Psoas muscle (tissue), 8 donors: Measurements from ENCODE around the gene HOXC12. TPM values are rescaled to one million over a fixed set of nuclear protein-coding genes. Genes with fewer than 3 reads are reported as not detected.

Source experiments
- ATAC-seq, 4 donors: fragments of 200-7000 bp; cut with Tn5 transposase; one replicate each; pipeline ENCODE4 v1.9.1; 2020; ENCODE audit warnings: moderate library complexity in 3 of 4, mild to moderate bottlenecking in 2 of 4
- DNase-seq, 2 donors: peaks; one replicate each; pipeline ENCODE4 v3.0.0-alpha.2; 2020
- H3K27ac ChIP-seq: fragments of 200-600 bp; one replicate; pipeline ENCODE4 v1.8.0; 2022
- H3K27me3 ChIP-seq, 3 donors: fragments of 200-600 bp in 1 of 3; one replicate each; pipeline versions ENCODE4 v1.6.1 to v1.8.0; 2013 to 2022; ENCODE audit warnings: low read length in 2 of 3, mild to moderate bottlenecking in 2 of 3, moderate library complexity in 1 of 3; ENCODE audit not compliant: insufficient read depth in 3 of 3
- H3K36me3 ChIP-seq, 2 donors: fragments of 200-600 bp in 1 of 2; one replicate each; pipeline versions ENCODE4 v1.6.1 to v1.8.0; 2013 to 2022; ENCODE audit warnings: low read depth in 1 of 2, mild to moderate bottlenecking in 1 of 2, moderate library complexity in 1 of 2; ENCODE audit not compliant: insufficient read depth in 1 of 2
- H3K4me1 ChIP-seq: fragments of 200-600 bp; one replicate; pipeline ENCODE4 v1.8.0; 2022
- H3K4me3 ChIP-seq: fragments of 200-600 bp; one replicate; pipeline ENCODE4 v1.8.0; 2022; ENCODE audit warnings: mild to moderate bottlenecking
- H3K9me3 ChIP-seq: fragments of 200-600 bp; one replicate; pipeline ENCODE4 v1.8.0; 2022
- WGBS, 3 donors: extraction: QIAGEN DNeasy Blood & Tissue Kit; methylation state at CpG; one replicate each; pipeline versions ENCODE4 v1.1.6 to v1.1.7; 2013; 5-methylcytosine and 5-hydroxymethylcytosine counted together
- intact Hi-C, 2 donors: fragments of 100-400 bp; cut with DNase I; formaldehyde crosslinking; loops; one replicate each; pipeline versions ENCODE4 v1.11.0 to v1.14.2; 2022
- polyA plus RNA-seq, 3 donors: library from polyadenylated mRNA; stranded (reverse); fragments of 200-250 nt; gene quantifications; one replicate each; pipeline ENCODE4 v1.2.3, GENCODE V29; 2013
- total RNA-seq, 4 donors: library from RNA; stranded (reverse); fragmentation: NEBNext Ultra II Directional in 2 of 4; extraction: Animal tissue kit (Norgen Biotek cat#: 25700) in 2 of 4; gene quantifications; one replicate each; pipeline versions ENCODE4 v1.2.1 to v1.2.4, GENCODE V29; 2021 to 2023
- TF ChIP-seq, protein P1 (sequence below): fragments of 200-600 bp; IDR thresholded peaks from one replicate; pipeline ENCODE4 v1.8.0; 2022; ENCODE audit warnings: antibody characterized with exemption
- donor health status: healthy with polysubstance abuse.
- donor health status: DM: no; HTN: no; CAD: no; lungs with moderate emphysema.
- donor health status: Bipolar disorder and iron deficiency.
- donor health status: healthy.
- donor health status: DM: yes; HTN: yes; CAD: no.
- donor health status: DM: no; HTN: no; CAD: no.
- donor health status: DM: no; HTN: no; CAD: no.
- donor health status: DM: yes; HTN: yes; CAD: no.

HOXC12 gene
- total and polyA plus RNA-seq, 7 donors = under 0.01 to 0.01 TPM; not detected in 5

- H3K4me3 ChIP-seq = no peak overlapping the region
- peaks cover 0 to 100% (median 54%) of the 10 kb centered on the region in 3 donors for H3K27me3 ChIP-seq
- no peak overlapping the region for H3K27ac ChIP-seq
- intact Hi-C loops = no loop called here
- ATAC-seq (no peak), DNase-seq (no peak)
- H3K36me3 ChIP-seq = no peaks in the 10 kb centered on the region
- TF ChIP-seq, protein P1, sequence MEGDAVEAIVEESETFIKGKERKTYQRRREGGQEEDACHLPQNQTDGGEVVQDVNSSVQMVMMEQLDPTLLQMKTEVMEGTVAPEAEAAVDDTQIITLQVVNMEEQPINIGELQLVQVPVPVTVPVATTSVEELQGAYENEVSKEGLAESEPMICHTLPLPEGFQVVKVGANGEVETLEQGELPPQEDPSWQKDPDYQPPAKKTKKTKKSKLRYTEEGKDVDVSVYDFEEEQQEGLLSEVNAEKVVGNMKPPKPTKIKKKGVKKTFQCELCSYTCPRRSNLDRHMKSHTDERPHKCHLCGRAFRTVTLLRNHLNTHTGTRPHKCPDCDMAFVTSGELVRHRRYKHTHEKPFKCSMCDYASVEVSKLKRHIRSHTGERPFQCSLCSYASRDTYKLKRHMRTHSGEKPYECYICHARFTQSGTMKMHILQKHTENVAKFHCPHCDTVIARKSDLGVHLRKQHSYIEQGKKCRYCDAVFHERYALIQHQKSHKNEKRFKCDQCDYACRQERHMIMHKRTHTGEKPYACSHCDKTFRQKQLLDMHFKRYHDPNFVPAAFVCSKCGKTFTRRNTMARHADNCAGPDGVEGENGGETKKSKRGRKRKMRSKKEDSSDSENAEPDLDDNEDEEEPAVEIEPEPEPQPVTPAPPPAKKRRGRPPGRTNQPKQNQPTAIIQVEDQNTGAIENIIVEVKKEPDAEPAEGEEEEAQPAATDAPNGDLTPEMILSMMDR = no peak
- H3K4me1 ChIP-seq = peaks cover 9% of the 10 kb centered on the region
- no peaks in the 10 kb centered on the region for H3K9me3 ChIP-seq
These were observed 13.5 kb upstream of the HOXC12 start for GRCh38 chr12:53941187-53941586.

DNA sequence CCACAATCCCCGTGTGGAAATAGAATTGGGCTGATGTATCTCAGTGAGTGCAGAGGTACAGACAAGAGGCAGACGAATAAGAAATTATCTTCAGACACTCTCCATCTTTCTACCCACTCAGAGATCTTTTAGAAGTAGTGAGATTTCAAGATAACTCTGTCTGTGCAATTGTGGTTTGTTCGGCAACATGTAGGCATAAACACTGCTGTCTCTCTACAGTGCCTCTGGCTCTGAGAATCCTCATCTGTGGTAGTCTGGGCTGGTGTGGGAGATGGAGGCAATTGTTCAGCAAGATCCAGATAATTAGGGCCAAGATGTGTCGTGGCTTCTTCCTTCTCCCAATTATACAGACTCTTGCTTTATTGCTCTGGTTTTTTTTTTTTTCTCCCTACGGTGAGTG, 13.0 kb upstream of the HOXC12 start:
- no peak for DNase-seq
- H3K4me1 ChIP-seq = peaks cover 9% of the 10 kb centered on the region
- no peak overlapping the region for H3K4me3 ChIP-seq
- no peak for ATAC-seq
- no peaks in the 10 kb centered on the region for H3K36me3 ChIP-seq
- H3K27me3 ChIP-seq = peaks cover 0 to 99% (median 51%) of the 10 kb centered on the region in 3 donors
- 32 to 53% (median 43%) methylated on average over 5 of the region's 5 CpGs for WGBS, 3 donors
- no peaks in the 10 kb centered on the region for H3K9me3 ChIP-seq
- TF ChIP-seq, protein P1 = no peak
- intact Hi-C loops = no loop called here
- H3K27ac ChIP-seq = no peak overlapping the region

DNA sequence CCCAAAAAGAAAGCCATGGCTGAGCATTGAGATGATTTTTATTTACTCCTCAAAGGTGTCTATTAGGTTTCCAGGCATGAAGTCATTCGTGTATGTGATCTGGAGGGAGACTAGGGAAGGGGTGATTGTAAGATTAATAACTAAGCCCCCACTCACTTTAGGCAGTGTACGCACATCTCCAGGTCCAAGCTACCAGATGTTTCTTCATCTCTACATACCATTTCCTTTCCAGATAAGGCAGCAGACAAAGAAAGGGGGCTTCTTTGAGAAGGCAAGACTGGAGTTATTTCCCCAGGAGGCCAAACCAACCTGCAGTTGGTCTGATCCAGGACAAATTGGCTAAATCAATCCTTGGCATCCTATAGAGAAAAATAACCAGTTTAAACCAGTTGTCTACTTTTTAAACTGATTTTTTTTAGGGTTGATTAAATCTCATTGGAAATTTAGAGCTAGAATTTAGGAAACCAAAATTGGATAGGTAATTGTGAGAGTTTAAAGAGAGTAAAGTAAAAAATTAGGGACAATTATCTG, 12.2 kb upstream of the HOXC12 start:
- 32 to 48% (median 42%) methylated on average over 2 of the region's 2 CpGs for WGBS, 3 donors
- H3K4me1 ChIP-seq = peaks cover 9% of the 10 kb centered on the region
- intact Hi-C loops = no loop called here
- no peaks in the 10 kb centered on the region for H3K9me3 ChIP-seq
- H3K27me3 ChIP-seq = peaks cover 0 to 96% (median 45%) of the 10 kb centered on the region in 3 donors
- no peak overlapping the region for H3K4me3 ChIP-seq
- TF ChIP-seq, protein P1 = no peak
- no peaks in the 10 kb centered on the region for H3K36me3 ChIP-seq
- ATAC-seq (no peak), DNase-seq (no peak)
- H3K27ac ChIP-seq = no peak overlapping the region

DNA sequence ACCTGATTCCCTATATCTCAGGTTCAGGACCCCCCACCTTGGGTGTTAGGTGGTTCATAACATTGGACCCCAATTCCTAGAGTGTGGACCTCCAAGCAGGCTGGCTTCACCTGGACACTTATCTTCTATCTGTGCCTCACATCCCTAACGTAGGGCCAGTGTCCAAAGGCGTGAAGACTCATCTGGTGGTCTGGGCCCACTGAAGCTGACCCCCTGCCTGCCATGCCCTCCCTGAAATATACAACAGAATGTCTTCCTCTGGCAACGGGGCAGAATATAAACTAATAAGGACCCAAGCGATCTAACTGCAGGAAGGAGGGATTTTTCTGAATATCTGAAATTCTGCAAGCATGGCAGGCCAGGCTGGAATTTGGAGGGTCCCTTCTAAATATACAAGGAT, 10.5 kb upstream of the HOXC12 start:
- Histone ChIP-seq H3K9me3 (no peaks in the 10 kb centered on the region), H3K27me3 (peaks cover 0 to 96% (median 35%) of the 10 kb centered on the region in 3 donors)
- 36 to 55% (median 51%) methylated on average over 4 of the region's 4 CpGs for WGBS, 3 donors

More for the DNA sequence above, 10.5 kb upstream of the HOXC12 start:
- ATAC-seq (no peak), DNase-seq (no peak)
- Histone ChIP-seq H3K36me3 (no peaks in the 10 kb centered on the region), H3K4me1 (no peaks in the 10 kb centered on the region), H3K27ac (no peak overlapping the region), H3K4me3 (no peak overlapping the region)
- intact Hi-C loops = no loop called here
- TF ChIP-seq, protein P1 = no peak
